ENCODE data around the gene NRROS.

DNA sequence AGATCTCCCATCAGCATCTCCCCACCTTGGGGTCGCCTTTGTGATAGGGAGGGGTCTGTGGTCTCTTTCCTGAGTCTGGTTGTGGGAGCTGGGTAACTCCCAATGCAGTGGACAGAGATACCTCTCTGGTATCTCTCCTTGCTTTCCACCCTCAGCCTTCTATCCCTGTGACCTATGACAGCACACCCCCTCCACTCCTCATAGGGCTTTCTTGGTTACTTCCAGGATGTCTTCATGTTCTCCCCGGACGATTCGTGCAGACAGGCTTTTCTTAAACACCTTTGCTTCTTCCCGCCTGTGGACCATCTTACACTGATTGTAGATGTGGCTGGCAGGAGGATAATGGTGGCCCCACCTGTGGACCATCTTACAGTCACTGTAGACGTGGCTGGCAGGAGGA is 14.2 kb upstream of the NRROS start:
- TF ChIP-seq RFX5 (IDR thresholded peaks at IDR 0.05), result no peak
- no peak for TF ChIP-seq HOXA7 (CRISPR knock-in tag; IDR thresholded peaks at IDR 0.05)
- TF ChIP-seq NFE2L2 (conservative IDR thresholded peaks at IDR 0.05; ENCODE audit: low read length), result no peak
- TF ChIP-seq, protein P1, sequence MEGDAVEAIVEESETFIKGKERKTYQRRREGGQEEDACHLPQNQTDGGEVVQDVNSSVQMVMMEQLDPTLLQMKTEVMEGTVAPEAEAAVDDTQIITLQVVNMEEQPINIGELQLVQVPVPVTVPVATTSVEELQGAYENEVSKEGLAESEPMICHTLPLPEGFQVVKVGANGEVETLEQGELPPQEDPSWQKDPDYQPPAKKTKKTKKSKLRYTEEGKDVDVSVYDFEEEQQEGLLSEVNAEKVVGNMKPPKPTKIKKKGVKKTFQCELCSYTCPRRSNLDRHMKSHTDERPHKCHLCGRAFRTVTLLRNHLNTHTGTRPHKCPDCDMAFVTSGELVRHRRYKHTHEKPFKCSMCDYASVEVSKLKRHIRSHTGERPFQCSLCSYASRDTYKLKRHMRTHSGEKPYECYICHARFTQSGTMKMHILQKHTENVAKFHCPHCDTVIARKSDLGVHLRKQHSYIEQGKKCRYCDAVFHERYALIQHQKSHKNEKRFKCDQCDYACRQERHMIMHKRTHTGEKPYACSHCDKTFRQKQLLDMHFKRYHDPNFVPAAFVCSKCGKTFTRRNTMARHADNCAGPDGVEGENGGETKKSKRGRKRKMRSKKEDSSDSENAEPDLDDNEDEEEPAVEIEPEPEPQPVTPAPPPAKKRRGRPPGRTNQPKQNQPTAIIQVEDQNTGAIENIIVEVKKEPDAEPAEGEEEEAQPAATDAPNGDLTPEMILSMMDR (IDR thresholded peaks at IDR 0.05), result no peak
- TF ChIP-seq RCOR1 (IDR thresholded peaks at IDR 0.05; ENCODE audit: low read depth, low read length), result no peak
- no peak for TF ChIP-seq SMC3 (IDR thresholded peaks at IDR 0.05)
- no peak for TF ChIP-seq RAD21 (conservative IDR thresholded peaks at IDR 0.05 in 1 of 2, IDR thresholded peaks at IDR 0.05 in 1 of 2)
- TF ChIP-seq, protein P2, sequence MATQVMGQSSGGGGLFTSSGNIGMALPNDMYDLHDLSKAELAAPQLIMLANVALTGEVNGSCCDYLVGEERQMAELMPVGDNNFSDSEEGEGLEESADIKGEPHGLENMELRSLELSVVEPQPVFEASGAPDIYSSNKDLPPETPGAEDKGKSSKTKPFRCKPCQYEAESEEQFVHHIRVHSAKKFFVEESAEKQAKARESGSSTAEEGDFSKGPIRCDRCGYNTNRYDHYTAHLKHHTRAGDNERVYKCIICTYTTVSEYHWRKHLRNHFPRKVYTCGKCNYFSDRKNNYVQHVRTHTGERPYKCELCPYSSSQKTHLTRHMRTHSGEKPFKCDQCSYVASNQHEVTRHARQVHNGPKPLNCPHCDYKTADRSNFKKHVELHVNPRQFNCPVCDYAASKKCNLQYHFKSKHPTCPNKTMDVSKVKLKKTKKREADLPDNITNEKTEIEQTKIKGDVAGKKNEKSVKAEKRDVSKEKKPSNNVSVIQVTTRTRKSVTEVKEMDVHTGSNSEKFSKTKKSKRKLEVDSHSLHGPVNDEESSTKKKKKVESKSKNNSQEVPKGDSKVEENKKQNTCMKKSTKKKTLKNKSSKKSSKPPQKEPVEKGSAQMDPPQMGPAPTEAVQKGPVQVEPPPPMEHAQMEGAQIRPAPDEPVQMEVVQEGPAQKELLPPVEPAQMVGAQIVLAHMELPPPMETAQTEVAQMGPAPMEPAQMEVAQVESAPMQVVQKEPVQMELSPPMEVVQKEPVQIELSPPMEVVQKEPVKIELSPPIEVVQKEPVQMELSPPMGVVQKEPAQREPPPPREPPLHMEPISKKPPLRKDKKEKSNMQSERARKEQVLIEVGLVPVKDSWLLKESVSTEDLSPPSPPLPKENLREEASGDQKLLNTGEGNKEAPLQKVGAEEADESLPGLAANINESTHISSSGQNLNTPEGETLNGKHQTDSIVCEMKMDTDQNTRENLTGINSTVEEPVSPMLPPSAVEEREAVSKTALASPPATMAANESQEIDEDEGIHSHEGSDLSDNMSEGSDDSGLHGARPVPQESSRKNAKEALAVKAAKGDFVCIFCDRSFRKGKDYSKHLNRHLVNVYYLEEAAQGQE (IDR thresholded peaks at IDR 0.05), result no peak
- TF ChIP-seq POLR2A (IDR thresholded peaks at IDR 0.05; ENCODE audit: low read length), result no peak
- TF ChIP-seq POLR2AphosphoS2 (conservative IDR thresholded peaks at IDR 0.05; ENCODE audit: low read length), result no peak
- no peak for TF ChIP-seq MAZ (IDR thresholded peaks at IDR 0.05; ENCODE audit: borderline replicate concordance, low read depth, low read length)

All from A549 (cell line).